Right kidney (tissue), 9 donors: ENCODE measurements around the gene KIF20A.
"Not testable (repeated sequence)": the region's sequence is repeated elsewhere in the genome, so short reads cannot be mapped to it uniquely, and the experiment has no call there.

Source experiments
- DNase-seq: peaks from one replicate; pipeline ENCODE4 v3.0.0-alpha.2; 2016
- long read RNA-seq, 8 donors: transcript quantifications; one replicate each; lab custom pipeline, GENCODE V29; 2026

Gene KIF20A
- long read RNA-seq, donor 1, partial matches to known transcripts: 120 of 141 reads
- long read RNA-seq, donor 1, other reads (novel, unspliced or antisense): 19 of 141 reads
- long read RNA-seq, donor 2, transcript KIF20A-201 (19 exons, 3,201 nt): major isoform, 5 of 19 reads
- long read RNA-seq, donor 2, partial matches to known transcripts: 8 of 19 reads
- long read RNA-seq, donor 2, other reads (novel, unspliced or antisense): 6 of 19 reads
- long read RNA-seq, donor 3, partial matches to known transcripts: 0 of 4 reads
- long read RNA-seq, donor 3, other reads (novel, unspliced or antisense): 0 of 4 reads
- long read RNA-seq, donor 4, partial matches to known transcripts: 25 of 28 reads
- long read RNA-seq, donor 4, other reads (novel, unspliced or antisense): 0 of 28 reads
- long read RNA-seq, donor 5, transcript KIF20A-201 (19 exons, 3,201 nt): major isoform, 9 of 10 reads
- long read RNA-seq, donor 5, partial matches to known transcripts: 0 of 10 reads
- long read RNA-seq, donor 5, other reads (novel, unspliced or antisense): 0 of 10 reads
- long read RNA-seq, donor 6, partial matches to known transcripts: 0 of 5 reads
- long read RNA-seq, donor 6, other reads (novel, unspliced or antisense): 0 of 5 reads
- long read RNA-seq, donor 7, transcript KIF20A-201 (19 exons, 3,201 nt): major isoform, 10 of 10 reads
- long read RNA-seq, donor 7, partial matches to known transcripts: 0 of 10 reads
- long read RNA-seq, donor 7, other reads (novel, unspliced or antisense): 0 of 10 reads
- long read RNA-seq, donor 8, transcript KIF20A-201 (19 exons, 3,201 nt): major isoform, 6 of 98 reads
- long read RNA-seq, donor 8, partial matches to known transcripts: 92 of 98 reads
- long read RNA-seq, donor 8, other reads (novel, unspliced or antisense): 0 of 98 reads

DNA sequence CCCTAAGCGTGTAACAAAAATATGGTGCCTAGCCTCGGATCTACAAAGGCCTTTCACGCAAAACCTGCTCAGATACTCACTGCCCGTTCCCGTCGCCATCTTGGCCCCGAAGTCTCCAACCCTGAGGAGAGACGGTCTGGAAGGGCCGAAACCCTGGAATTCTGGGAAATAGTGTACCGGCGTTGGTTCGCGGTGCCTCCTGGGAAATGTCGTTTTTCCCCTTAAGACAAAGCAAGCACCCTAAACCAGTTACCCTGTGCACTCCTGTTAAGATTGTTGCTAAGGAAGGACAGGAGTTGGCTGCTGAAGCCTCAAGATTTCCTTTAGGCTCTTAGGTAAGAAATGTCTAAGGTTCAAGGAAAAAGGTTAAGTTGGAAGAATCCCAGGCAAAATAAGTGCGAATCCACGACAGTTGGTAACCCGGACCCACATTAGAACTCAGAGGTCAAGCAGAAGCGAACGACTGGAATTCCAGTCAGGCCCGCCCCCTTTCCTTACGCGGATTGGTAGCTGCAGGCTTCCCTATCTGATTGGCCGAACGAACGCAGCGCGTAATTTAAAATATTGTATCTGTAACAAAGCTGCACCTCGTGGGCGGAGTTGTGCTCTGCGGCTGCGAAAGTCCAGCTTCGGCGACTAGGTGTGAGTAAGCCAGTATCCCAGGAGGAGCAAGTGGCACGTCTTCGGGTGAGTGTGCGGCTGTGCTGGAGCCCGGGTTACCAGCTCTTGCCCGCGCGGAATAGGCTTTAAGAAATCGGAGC is at the start of gene KIF20A, which contains the start of gene BRD8:
TSS of gene KIF20A (plus strand) at position 597 of the 761 bp plus-strand sequence. CDS start 569 bp downstream, outside the sequence.
TSS of gene BRD8 (minus strand) at position 115 of the 761 bp plus-strand sequence. CDS start at position 99, 16 bp downstream.
- DNase-seq: peak; percentile 89

DNA sequence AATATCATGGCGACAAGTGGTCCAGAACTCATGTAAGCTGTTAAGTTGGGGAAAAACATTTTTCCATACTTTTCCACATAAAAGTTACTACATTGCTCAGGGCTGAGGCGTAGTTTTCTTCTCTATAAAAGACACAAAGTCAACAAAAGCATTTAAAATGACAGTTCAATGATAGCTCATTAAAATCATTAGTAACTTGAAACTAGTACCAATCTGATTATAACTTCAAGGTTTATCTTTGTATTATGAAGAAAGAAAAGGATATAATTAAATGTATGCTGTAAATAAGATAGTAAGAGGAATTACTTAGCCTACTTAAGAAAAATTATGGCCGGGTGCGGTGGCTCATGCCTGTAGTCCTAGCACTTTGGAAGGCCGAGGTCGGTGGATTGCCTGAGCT is 49.6 kb upstream of the KIF20A start:
- DNase-seq: no peak

- no peak for DNase-seq
These were observed 46.4 kb upstream of the KIF20A start for GRCh38 chr5:138132543-138132942.

DNA sequence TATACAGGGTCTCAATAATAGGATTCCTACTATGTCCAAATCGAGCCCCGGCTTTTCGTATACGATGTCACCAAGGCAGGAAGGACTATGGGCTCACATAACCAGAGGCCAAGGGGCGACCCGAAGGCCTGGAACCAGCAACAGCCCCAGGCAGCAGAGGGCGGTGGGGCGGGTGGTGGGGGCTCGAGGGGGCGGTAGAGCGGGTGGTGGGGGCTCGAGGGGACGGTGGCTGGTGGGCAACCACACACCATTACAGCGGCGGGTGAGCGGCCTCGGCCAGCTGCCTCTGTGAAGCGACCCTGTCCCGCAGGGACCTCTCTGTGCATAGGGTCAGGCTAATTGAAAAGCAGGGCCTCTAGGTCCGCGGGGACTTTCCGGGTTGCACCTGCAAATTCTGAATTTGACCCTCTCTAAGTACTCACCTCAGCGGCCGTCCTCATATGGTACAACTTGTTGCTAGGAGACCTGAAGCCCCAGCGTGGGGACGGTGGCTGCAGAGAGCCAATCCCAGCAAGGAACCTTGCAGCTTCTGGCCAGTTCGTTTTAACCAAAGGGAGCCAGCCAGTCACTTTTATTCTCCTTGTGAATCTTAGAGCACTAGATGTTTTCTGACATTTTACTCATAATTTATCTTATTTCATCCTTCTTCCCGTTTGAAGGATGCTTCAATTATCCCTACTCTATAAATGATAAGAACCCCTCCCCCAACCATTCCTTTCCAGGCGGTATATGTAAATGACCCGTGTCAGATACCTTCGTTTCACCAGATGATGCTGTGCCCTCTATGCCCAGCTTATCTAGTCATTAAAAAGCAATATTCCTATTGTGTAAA is 39.7 kb upstream of the KIF20A start, which contains the start of gene NME5:
TSS of gene NME5 (minus strand) at position 480 of the 832 bp plus-strand sequence. CDS start 648 bp downstream, outside the sequence.
- peak; percentile 71 for DNase-seq

GRCh38 chr5:138139781-138140090 is 39.2 kb upstream of the KIF20A start:
- no peak for DNase-seq

DNA sequence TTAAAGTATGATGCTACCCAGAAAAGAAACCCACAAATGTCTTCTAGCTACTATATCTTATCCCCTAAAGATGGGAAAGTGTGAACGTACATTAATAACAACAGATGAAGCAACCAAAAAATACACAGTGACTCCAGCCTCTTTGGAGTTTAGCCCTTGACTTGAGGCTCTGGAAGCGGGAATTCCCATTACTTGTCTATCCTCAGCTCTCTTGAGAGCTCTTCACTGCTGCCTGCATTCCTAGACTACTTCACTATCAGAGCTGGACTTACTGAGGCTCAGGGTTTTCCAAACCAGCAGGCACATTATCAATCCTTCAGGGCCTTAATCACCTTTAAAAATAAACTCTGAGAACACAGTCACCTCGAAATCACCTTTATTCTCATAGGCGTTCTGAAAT is 38.6 kb upstream of the KIF20A start:
- DNase-seq: no peak

DNA sequence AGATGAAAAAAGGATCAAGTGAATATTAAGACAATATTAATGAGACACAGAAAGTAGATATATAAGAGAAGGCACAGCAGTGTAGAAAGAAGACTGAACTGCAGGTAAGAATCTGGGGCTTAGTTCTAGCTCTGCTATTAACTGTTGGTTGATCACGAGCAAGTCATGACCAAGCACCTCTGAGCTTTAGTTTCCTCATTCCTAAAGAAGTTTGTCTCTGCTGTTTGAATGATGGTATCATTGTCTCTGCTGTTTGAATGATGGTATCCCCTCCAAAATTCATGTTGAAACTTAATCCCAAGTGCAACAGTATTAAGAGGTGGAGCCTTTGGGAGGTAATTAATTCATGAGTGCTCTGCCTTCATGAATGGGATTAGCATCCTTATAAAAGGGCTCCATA is 37.2 kb upstream of the KIF20A start:
- no peak for DNase-seq

DNA sequence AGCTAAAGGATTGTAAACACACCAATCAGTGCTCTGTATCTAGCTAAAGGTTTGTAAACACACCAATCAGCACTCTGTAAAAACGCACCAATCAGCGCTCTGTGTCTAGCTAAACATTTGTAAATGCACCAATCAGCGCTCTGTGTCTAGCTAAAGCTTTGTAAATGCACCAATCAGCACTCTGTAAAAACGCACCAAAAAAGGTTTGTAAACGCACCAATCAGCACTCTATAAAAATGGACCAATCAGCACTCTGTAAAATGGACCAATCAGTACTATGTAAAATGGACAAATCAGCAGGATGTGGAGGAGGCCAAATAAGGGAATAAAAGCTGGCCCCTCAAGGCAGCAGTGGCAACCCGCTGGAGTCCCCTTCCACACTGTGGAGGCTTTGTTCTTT is 35.3 kb upstream of the KIF20A start:
- DNase-seq: not testable (repeated sequence)

DNA sequence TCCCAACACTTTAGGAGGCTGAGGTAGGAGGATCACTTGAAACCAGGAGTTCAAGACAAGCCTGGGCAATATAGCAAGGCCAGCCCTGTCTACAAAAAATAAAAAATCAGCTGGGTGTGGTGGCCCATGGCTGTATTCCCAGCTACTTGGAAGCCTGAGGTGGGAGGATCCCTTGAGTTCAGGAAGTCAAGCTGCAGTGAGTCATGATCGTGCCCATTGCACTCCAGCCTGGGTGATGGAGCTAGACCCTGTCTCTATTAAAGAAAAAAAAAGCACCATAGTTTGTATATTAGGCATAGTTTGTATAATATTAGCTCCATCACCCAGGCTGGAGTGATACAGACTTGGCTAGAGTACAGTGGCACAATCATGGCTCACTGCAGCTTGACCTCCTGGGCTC is 30.1 kb upstream of the KIF20A start:
- DNase-seq: no peak

- DNase-seq: no peak
These were observed 29.4 kb upstream of the KIF20A start for GRCh38 chr5:138149530-138149929.

GRCh38 chr5:138155977-138156376 is 22.9 kb upstream of the KIF20A start:
- not testable (repeated sequence) for DNase-seq

DNA sequence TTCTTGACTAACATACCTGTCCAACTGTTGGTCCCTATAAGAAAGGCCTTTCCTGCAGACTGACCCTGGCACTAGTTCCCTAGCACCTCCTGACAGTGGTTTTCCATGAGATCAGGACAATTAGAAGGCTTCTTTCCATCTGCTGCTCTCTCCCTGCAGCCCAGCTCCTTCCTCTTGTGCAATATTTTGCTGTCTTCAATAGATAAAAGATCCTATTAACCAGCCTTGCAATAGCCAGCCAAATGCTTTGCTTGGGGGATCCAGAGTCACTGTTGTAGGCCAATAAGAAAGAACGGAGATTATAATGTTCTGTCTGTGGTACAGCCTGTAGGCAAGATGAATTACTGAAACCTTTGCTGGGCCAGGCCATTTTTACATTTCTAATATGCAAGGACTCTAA is 21.3 kb upstream of the KIF20A start:
- no peak for DNase-seq

- DNase-seq: no peak
These were observed 19.2 kb upstream of the KIF20A start for GRCh38 chr5:138159666-138160065.

DNA sequence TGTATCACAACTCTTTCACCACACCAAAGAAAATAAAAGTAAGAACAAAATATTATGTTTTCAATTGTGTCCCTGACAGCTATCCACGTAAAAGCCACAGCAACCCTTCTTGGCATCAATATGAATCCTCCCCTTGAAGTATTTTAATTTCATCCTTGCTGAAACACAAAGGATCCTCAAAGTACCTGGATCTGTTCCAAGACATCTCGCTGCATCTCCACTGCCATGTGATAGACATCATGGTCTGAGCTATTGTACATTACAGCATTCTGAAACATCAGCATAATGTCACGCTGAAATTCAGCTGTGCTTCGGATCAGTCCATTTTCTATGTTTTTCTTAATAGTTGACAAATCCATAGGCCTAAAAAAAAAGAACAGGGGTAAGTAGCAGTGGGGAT is 18.2 kb upstream of the KIF20A start:
- DNase-seq: no peak

DNA sequence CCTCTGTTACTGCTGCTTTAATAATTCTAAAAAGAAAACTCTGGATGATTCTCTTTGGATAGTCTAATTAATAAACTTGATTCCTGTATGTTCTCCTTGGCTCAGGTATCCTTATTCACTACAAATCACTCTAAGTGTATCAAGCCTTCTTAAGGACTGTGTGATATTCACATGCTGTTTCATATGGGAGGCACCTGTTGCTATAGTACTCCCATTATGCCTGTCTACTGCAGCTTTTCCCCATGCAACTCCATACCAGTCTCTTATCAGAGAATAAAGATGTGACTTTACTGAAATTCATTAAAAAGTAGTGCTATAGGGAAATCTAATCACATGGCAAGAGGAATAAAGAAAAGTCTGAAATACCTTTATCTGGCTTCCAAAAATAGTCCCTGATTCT is 15.2 kb upstream of the KIF20A start:
- DNase-seq: no peak

GRCh38 chr5:138169124-138169523 is 9.8 kb upstream of the KIF20A start:
- DNase-seq: no peak

GRCh38 chr5:138170299-138170698 is 8.6 kb upstream of the KIF20A start:
- no peak for DNase-seq

GRCh38 chr5:138177941-138178515 is 884 bp upstream of the KIF20A start:
- DNase-seq: peak; percentile 64

GRCh38 chr5:138179277-138179857 is 455 bp downstream of the KIF20A start:
- DNase-seq: peak; percentile 25

DNA sequence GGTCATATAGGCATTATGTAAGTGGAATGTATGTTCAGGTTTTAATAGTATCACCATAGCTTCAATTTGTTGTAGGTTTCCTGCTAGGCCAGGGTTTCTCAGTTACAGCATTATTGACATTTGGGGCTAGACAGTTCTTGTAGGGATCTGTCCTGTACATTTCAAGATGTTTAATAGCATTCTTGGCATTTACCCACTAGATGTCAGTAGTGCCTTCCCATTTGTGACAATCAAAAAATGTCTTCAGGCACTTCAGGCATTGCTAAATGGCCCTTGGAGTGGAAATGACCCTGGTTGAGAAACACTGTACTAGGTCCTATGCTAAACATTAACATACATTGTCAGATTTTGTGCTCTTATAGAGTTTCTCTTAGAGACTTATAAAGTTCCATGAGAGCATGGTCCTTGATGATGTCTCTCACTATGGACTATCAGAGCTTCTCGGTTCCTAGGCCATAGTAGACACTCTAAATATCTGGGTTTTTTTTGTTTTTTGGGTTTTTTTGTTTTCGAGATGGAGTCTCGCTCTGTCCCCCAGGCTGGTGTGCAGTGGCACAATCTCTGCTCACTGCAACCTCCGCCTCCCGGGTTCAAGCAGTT is 1.4 kb downstream of the KIF20A start:
- DNase-seq: peak; percentile 12
